ENCODE data around the gene HNRNPA1.

The HNRNPA1 gene

GRCh38 chr12:54331461-54331860, 50.9 kb downstream of the HNRNPA1 start:
- DNase-seq (ENCODE audit: low spot score) (no peak), ATAC-seq (ENCODE audit: low read depth) (no peak)
- H3K27ac ChIP-seq (ENCODE audit: poor library complexity, severe bottlenecking), result peak overlapping the region; percentile 58

GRCh38 chr12:54333420-54334034, 53.0 kb downstream of the HNRNPA1 start:
- DNase-seq (ENCODE audit: low spot score), result no peak
- Histone ChIP-seq H3K9me3 (ENCODE audit: severe bottlenecking) (no peaks in the 10 kb centered on the region), H3K4me1 (ENCODE audit: insufficient read depth, poor library complexity, severe bottlenecking) (peaks cover 28% of the 10 kb centered on the region), H3K36me3 (ENCODE audit: low read depth) (peaks cover 61% of the 10 kb centered on the region), H3K27me3 (ENCODE audit: insufficient read depth, poor library complexity, severe bottlenecking) (no peaks in the 10 kb centered on the region), H3K27ac (ENCODE audit: poor library complexity, severe bottlenecking) (no peak overlapping the region), H3K4me3 (ENCODE audit: severe bottlenecking) (no peak overlapping the region)
- TF ChIP-seq, protein P1, sequence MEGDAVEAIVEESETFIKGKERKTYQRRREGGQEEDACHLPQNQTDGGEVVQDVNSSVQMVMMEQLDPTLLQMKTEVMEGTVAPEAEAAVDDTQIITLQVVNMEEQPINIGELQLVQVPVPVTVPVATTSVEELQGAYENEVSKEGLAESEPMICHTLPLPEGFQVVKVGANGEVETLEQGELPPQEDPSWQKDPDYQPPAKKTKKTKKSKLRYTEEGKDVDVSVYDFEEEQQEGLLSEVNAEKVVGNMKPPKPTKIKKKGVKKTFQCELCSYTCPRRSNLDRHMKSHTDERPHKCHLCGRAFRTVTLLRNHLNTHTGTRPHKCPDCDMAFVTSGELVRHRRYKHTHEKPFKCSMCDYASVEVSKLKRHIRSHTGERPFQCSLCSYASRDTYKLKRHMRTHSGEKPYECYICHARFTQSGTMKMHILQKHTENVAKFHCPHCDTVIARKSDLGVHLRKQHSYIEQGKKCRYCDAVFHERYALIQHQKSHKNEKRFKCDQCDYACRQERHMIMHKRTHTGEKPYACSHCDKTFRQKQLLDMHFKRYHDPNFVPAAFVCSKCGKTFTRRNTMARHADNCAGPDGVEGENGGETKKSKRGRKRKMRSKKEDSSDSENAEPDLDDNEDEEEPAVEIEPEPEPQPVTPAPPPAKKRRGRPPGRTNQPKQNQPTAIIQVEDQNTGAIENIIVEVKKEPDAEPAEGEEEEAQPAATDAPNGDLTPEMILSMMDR (IDR thresholded peaks at IDR 0.05; ENCODE audit: poor library complexity, severe bottlenecking), result no peak
- no peak for ATAC-seq (ENCODE audit: low read depth)

More at GRCh38 chr12:54331461-54331860, 50.9 kb downstream of the HNRNPA1 start:
- TF ChIP-seq, protein P1 (IDR thresholded peaks at IDR 0.05; ENCODE audit: poor library complexity, severe bottlenecking), result no peak
- no peak overlapping the region for H3K4me3 ChIP-seq (ENCODE audit: severe bottlenecking)
- H3K27me3 ChIP-seq (ENCODE audit: insufficient read depth, poor library complexity, severe bottlenecking), result no peaks in the 10 kb centered on the region
- H3K9me3 ChIP-seq (ENCODE audit: severe bottlenecking), result no peaks in the 10 kb centered on the region
- peaks cover 55% of the 10 kb centered on the region for H3K36me3 ChIP-seq (ENCODE audit: low read depth)
- H3K4me1 ChIP-seq (ENCODE audit: insufficient read depth, poor library complexity, severe bottlenecking), result peaks cover 43% of the 10 kb centered on the region
